Mesendoderm (in vitro differentiated cells): ENCODE results near the gene DENND1A.

ENCODE experiments used
- DNase-seq: peaks from one replicate; pipeline ENCODE4 v3.0.0; 2013
- H2AK5ac ChIP-seq: 2 replicates; pipeline ENCODE4 v1.6.1; 2013; ENCODE audit warnings: low read length, inconsistent platforms
- H2BK120ac ChIP-seq: 2 replicates; pipeline ENCODE4 v1.6.1; 2013; ENCODE audit warnings: low read depth, mild to moderate bottlenecking, low read length, moderate library complexity, mixed read lengths
- H2BK15ac ChIP-seq: replicated peaks from 2 replicates; pipeline ENCODE4 v1.6.1; 2013; ENCODE audit warnings: low read depth, mild to moderate bottlenecking, moderate library complexity
- H2BK5ac ChIP-seq: 2 replicates; pipeline ENCODE4 v1.6.1; 2013; ENCODE audit warnings: low read length, inconsistent platforms
- H3K18ac ChIP-seq: 2 replicates; pipeline ENCODE4 v1.6.1; 2013; ENCODE audit warnings: mild to moderate bottlenecking, low read length, mixed read lengths
- H3K23ac ChIP-seq: one replicate; pipeline ENCODE4 v1.6.1; 2013; ENCODE audit warnings: low read length
- H3K27ac ChIP-seq: 2 replicates; pipeline ENCODE4 v1.5.1; 2013; ENCODE audit warnings: low read depth, mild to moderate bottlenecking, inconsistent platforms, low read length, moderate library complexity
- H3K27me3 ChIP-seq: 2 replicates; pipeline ENCODE4 v1.6.1; 2013; ENCODE audit warnings: low read length, control low read depth, mild to moderate bottlenecking, inconsistent platforms; ENCODE audit not compliant: insufficient read depth, poor library complexity
- H3K36me3 ChIP-seq: 2 replicates; pipeline ENCODE4 v1.6.1; 2013; ENCODE audit warnings: low read length, inconsistent platforms; ENCODE audit not compliant: control insufficient read depth, insufficient read depth
- H3K4ac ChIP-seq: one replicate; pipeline ENCODE4 v1.6.1; 2013; ENCODE audit warnings: low read depth, mild to moderate bottlenecking, low read length, moderate library complexity
- H3K4me1 ChIP-seq: 2 replicates; pipeline ENCODE4 v1.6.1; 2013; ENCODE audit warnings: low read depth, low read length, inconsistent platforms; ENCODE audit not compliant: control insufficient read depth
- H3K4me2 ChIP-seq: 2 replicates; pipeline ENCODE4 v1.6.1; 2013; ENCODE audit warnings: low read length
- H3K4me3 ChIP-seq: 2 replicates; pipeline ENCODE4 v1.5.1; 2013; ENCODE audit warnings: mild to moderate bottlenecking, low read length
- H3K56ac ChIP-seq: one replicate; pipeline ENCODE4 v1.6.1; 2013; ENCODE audit warnings: low read length
- H3K79me1 ChIP-seq: 2 replicates; pipeline ENCODE4 v1.6.1; 2013; ENCODE audit warnings: low read length, inconsistent platforms
- H3K79me2 ChIP-seq: 2 replicates; pipeline ENCODE4 v1.6.1; 2013; ENCODE audit warnings: mild to moderate bottlenecking, low read length; ENCODE audit not compliant: control insufficient read depth, insufficient read depth
- H3K9ac ChIP-seq: 2 replicates; pipeline ENCODE4 v1.6.1; 2013; ENCODE audit warnings: low read length, inconsistent platforms
- H4K5ac ChIP-seq: one replicate; pipeline ENCODE4 v1.6.1; 2013; ENCODE audit warnings: low read length
- H4K8ac ChIP-seq: one replicate; pipeline ENCODE4 v1.6.1; 2013; ENCODE audit warnings: low read depth, mild to moderate bottlenecking, control low read depth, low read length, moderate library complexity
- WGBS: extraction: QIAGEN DNeasy Blood & Tissue Kit; methylation state at CpG from one replicate; pipeline ENCODE4 v1.1.7; 2013; ENCODE audit warnings: low lambda C conversion rate, missing lambda C conversion rate; ENCODE audit not compliant: insufficient coverage; ENCODE audit errors: extremely low coverage; 5-methylcytosine and 5-hydroxymethylcytosine counted together

The DENND1A gene

GRCh38 chr9:123497830-123498229, 432.1 kb downstream of the DENND1A start:
- no CpG with 5 or more reads among the region's 1 CpG for WGBS
- H3K4me3 ChIP-seq, result no peak overlapping the region

DNA sequence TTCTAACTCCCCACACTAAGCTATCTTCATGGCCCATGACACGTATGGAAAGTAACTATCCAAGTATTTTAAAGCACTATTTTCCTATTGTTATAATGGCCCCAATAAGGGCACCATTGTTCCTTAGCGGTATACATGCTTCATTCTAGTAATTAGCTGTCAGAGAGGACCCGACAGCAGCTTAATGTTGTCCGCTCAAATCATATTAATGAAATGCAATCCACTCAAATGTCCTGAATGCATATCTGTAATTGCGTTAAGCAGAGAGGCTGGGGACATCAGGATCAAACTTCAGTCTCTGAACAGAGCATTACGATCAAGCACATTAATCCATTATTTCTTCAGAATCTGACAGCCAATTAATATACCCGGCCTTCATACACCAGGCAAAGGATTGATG, 434.2 kb downstream of the DENND1A start:
- no peak overlapping the region for H2AK5ac ChIP-seq

More at GRCh38 chr9:123497830-123498229, 432.1 kb downstream of the DENND1A start:
- Histone ChIP-seq H3K79me2 (no peaks in the 10 kb centered on the region), H3K4me1 (no peaks in the 10 kb centered on the region), H3K27me3 (no peaks in the 10 kb centered on the region), H3K56ac (no peak overlapping the region), H3K18ac (no peak overlapping the region), H3K36me3 (no peaks in the 10 kb centered on the region), H2AK5ac (no peak overlapping the region), H2BK5ac (no peak overlapping the region), H4K8ac (no peak overlapping the region), H4K5ac (no peak overlapping the region), H3K27ac (no peak overlapping the region), H3K79me1 (no peaks in the 10 kb centered on the region), H2BK120ac (no peak overlapping the region), H2BK15ac (no peak overlapping the region), H3K9ac (no peak overlapping the region), H3K4me2 (no peak overlapping the region), H3K23ac (no peak overlapping the region), H3K4ac (no peak overlapping the region)
- DNase-seq, result no peak

DNA sequence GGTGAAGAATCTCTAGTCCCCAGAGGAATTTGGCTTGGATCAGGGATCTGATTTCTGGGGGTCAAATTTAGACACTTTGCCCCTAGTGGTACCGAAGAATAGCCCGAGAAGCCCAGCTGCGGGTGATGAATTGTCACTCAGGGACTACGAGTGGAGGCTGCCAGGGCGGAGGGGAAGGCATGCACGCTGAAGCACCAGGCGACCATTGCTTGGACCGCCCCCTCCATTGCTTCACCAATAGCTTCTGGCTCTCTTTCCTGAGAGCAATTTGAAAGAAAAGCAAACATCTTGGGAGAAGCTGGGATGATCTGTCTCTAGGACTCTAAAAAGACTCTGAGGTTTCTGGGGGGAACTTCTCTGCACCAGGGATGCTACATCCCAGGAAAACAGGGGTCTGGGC, 436.3 kb downstream of the DENND1A start:
- Histone ChIP-seq H4K5ac (no peak overlapping the region), H3K4me2 (no peak overlapping the region), H3K4me3 (no peak overlapping the region), H3K56ac (no peak overlapping the region), H2BK5ac (no peak overlapping the region), H4K8ac (no peak overlapping the region), H3K4ac (no peak overlapping the region), H3K27ac (no peak overlapping the region), H3K27me3 (no peaks in the 10 kb centered on the region), H3K18ac (no peak overlapping the region), H3K79me2 (no peaks in the 10 kb centered on the region), H3K23ac (no peak overlapping the region), H2AK5ac (no peak overlapping the region), H2BK120ac (no peak overlapping the region), H2BK15ac (no peak overlapping the region), H3K79me1 (no peaks in the 10 kb centered on the region), H3K9ac (no peak overlapping the region), H3K36me3 (no peaks in the 10 kb centered on the region), H3K4me1 (no peaks in the 10 kb centered on the region)
- no peak for DNase-seq
- WGBS, result no CpG with 5 or more reads among the region's 8 CpGs

More for the DNA sequence above, 434.2 kb downstream of the DENND1A start:
- Histone ChIP-seq H3K4me3 (no peak overlapping the region), H2BK5ac (no peak overlapping the region), H3K9ac (no peak overlapping the region), H3K79me1 (no peaks in the 10 kb centered on the region), H3K4me1 (no peaks in the 10 kb centered on the region), H4K5ac (no peak overlapping the region), H3K18ac (no peak overlapping the region), H3K27ac (no peak overlapping the region), H3K4me2 (no peak overlapping the region), H4K8ac (no peak overlapping the region), H2BK120ac (no peak overlapping the region), H3K79me2 (no peaks in the 10 kb centered on the region), H3K23ac (no peak overlapping the region), H3K56ac (no peak overlapping the region), H3K36me3 (no peaks in the 10 kb centered on the region), H3K27me3 (no peaks in the 10 kb centered on the region), H3K4ac (no peak overlapping the region), H2BK15ac (no peak overlapping the region)
- no peak for DNase-seq
- no CpG with 5 or more reads among the region's 7 CpGs for WGBS

- Histone ChIP-seq H3K9ac (no peak overlapping the region), H3K23ac (no peak overlapping the region), H3K4me2 (no peak overlapping the region), H2AK5ac (no peak overlapping the region), H3K4me1 (no peaks in the 10 kb centered on the region), H2BK15ac (no peak overlapping the region), H2BK5ac (no peak overlapping the region), H3K36me3 (no peaks in the 10 kb centered on the region), H4K5ac (no peak overlapping the region), H3K4me3 (no peak overlapping the region), H3K79me1 (no peaks in the 10 kb centered on the region), H3K18ac (no peak overlapping the region), H3K4ac (no peak overlapping the region), H3K27ac (no peak overlapping the region), H4K8ac (no peak overlapping the region), H3K79me2 (no peaks in the 10 kb centered on the region), H3K27me3 (no peaks in the 10 kb centered on the region), H3K56ac (no peak overlapping the region), H2BK120ac (no peak overlapping the region)
- DNase-seq, result no peak
- WGBS, result no CpG with 5 or more reads among the region's 6 CpGs
These were observed 439.2 kb downstream of the DENND1A start for GRCh38 chr9:123490688-123491087.

GRCh38 chr9:123488722-123489321, 441.1 kb downstream of the DENND1A start:
- DNase-seq, result no peak
- no CpG with 5 or more reads among the region's 16 CpGs for WGBS

DNA sequence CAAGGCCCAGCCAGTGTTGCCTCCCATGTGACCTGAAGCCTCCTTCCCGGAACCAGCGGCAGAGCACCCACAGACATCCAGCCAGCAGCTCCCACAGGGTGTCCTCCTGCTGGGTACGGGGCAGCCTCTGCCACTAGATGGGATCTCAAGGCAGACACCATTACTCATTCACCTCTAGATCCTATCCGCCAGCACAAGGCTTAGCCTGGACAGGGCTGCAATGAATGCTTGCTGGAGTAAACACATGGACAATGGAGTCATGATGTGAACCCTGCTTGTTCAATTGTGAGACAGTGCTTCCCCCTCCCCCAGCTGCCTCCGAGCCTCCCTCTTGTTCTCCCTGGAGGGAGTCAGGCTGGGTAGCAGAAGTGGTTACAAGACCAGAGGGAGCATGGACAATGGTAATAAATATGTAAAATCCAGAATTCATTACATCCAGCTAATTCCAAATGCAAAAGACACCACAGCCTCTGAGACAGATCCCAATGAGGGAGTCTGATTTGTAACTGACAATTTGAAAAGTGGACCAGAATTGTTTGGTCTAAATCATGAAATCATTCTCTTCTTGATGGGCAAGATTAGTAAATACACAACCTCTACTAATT, 441.9 kb downstream of the DENND1A start:
- no peak overlapping the region for H3K4ac ChIP-seq
- H2BK120ac ChIP-seq, result no peak overlapping the region
- H4K8ac ChIP-seq, result no peak overlapping the region
- DNase-seq, result no peak
- no peak overlapping the region for H4K5ac ChIP-seq
- H3K27me3 ChIP-seq, result no peaks in the 10 kb centered on the region
- no peak overlapping the region for H3K4me3 ChIP-seq
- no peaks in the 10 kb centered on the region for H3K79me2 ChIP-seq
- H3K36me3 ChIP-seq, result no peaks in the 10 kb centered on the region
- no peak overlapping the region for H2BK15ac ChIP-seq
- no peaks in the 10 kb centered on the region for H3K79me1 ChIP-seq
- no peaks in the 10 kb centered on the region for H3K4me1 ChIP-seq
- H2BK5ac ChIP-seq, result no peak overlapping the region
- H3K9ac ChIP-seq, result no peak overlapping the region
- no peak overlapping the region for H3K4me2 ChIP-seq
- no peak overlapping the region for H3K27ac ChIP-seq
- no peak overlapping the region for H2AK5ac ChIP-seq
- H3K56ac ChIP-seq, result no peak overlapping the region
- no peak overlapping the region for H3K18ac ChIP-seq
- WGBS, result no CpG with 5 or more reads among the region's 5 CpGs
- no peak overlapping the region for H3K23ac ChIP-seq

More at GRCh38 chr9:123488722-123489321, 441.1 kb downstream of the DENND1A start:
- Histone ChIP-seq H3K79me1 (no peaks in the 10 kb centered on the region), H4K8ac (no peak overlapping the region), H2BK120ac (no peak overlapping the region), H3K79me2 (no peaks in the 10 kb centered on the region), H3K27me3 (no peaks in the 10 kb centered on the region), H3K4me1 (no peaks in the 10 kb centered on the region), H3K18ac (no peak overlapping the region), H3K36me3 (no peaks in the 10 kb centered on the region), H3K56ac (no peak overlapping the region), H3K23ac (no peak overlapping the region), H3K27ac (no peak overlapping the region), H3K9ac (no peak overlapping the region), H4K5ac (no peak overlapping the region), H3K4ac (no peak overlapping the region), H2BK5ac (no peak overlapping the region), H2BK15ac (no peak overlapping the region), H2AK5ac (no peak overlapping the region), H3K4me3 (no peak overlapping the region), H3K4me2 (no peak overlapping the region)
